ENCODE measurements around the gene TMEM98. TPM values are rescaled to one million over a fixed set of nuclear protein-coding genes. Genes with fewer than 3 reads are reported as not detected.

The TMEM98 gene
- total and polyA plus RNA-seq, 9 donors: 32.0 to 70.1 (median 49.0) TPM

GRCh38 chr17:32894245-32894644 is 33.7 kb upstream of the TMEM98 start:
- no peak overlapping the region for H3K27ac ChIP-seq (ENCODE audit: low read length)
- no peaks in the 10 kb centered on the region for H3K27me3 ChIP-seq (ENCODE audit: control insufficient read depth, insufficient read depth, low read length)
- no peaks in the 10 kb centered on the region for H3K36me3 ChIP-seq (ENCODE audit: control insufficient read depth, insufficient read depth, low read length)
- H3K4me3 ChIP-seq (ENCODE audit: low read length): no peak overlapping the region
- no peaks in the 10 kb centered on the region for H3K9me3 ChIP-seq (replicated peaks; ENCODE audit: control insufficient read depth, low read depth, low read length)
- H3K4me1 ChIP-seq (ENCODE audit: control insufficient read depth, insufficient read depth, low read length): no peaks in the 10 kb centered on the region
- 56% methylated on average over 2 of the region's 4 CpGs for WGBS (ENCODE audit: insufficient coverage)
- DNase-seq: no peak

- no peak overlapping the region for H3K27ac ChIP-seq (ENCODE audit: low read length)
- WGBS (ENCODE audit: insufficient coverage): no CpG with 5 or more reads among the region's 2 CpGs
- no peaks in the 10 kb centered on the region for H3K36me3 ChIP-seq (ENCODE audit: control insufficient read depth, insufficient read depth, low read length)
- H3K27me3 ChIP-seq (ENCODE audit: control insufficient read depth, insufficient read depth, low read length): no peaks in the 10 kb centered on the region
- H3K4me3 ChIP-seq (ENCODE audit: low read length): no peak overlapping the region
- no peak for DNase-seq
- no peaks in the 10 kb centered on the region for H3K9me3 ChIP-seq (replicated peaks; ENCODE audit: control insufficient read depth, low read depth, low read length)
- no peaks in the 10 kb centered on the region for H3K4me1 ChIP-seq (ENCODE audit: control insufficient read depth, insufficient read depth, low read length)
These were observed 31.2 kb upstream of the TMEM98 start for GRCh38 chr17:32896647-32897258.

GRCh38 chr17:32899236-32900013 is 28.5 kb upstream of the TMEM98 start:
- Histone ChIP-seq H3K36me3 (ENCODE audit: control insufficient read depth, insufficient read depth, low read length) (no peaks in the 10 kb centered on the region), H3K27ac (ENCODE audit: low read length) (no peak overlapping the region), H3K9me3 (replicated peaks; ENCODE audit: control insufficient read depth, low read depth, low read length) (no peaks in the 10 kb centered on the region), H3K4me1 (ENCODE audit: control insufficient read depth, insufficient read depth, low read length) (no peaks in the 10 kb centered on the region), H3K27me3 (ENCODE audit: control insufficient read depth, insufficient read depth, low read length) (no peaks in the 10 kb centered on the region), H3K4me3 (ENCODE audit: low read length) (no peak overlapping the region)
- no peak for DNase-seq
- no CpG with 5 or more reads among the region's 2 CpGs for WGBS (ENCODE audit: insufficient coverage)

GRCh38 chr17:32901743-32902142 is 26.2 kb upstream of the TMEM98 start:
- Histone ChIP-seq H3K36me3 (ENCODE audit: control insufficient read depth, insufficient read depth, low read length) (no peaks in the 10 kb centered on the region), H3K9me3 (replicated peaks; ENCODE audit: control insufficient read depth, low read depth, low read length) (no peaks in the 10 kb centered on the region), H3K4me1 (ENCODE audit: control insufficient read depth, insufficient read depth, low read length) (no peaks in the 10 kb centered on the region), H3K4me3 (ENCODE audit: low read length) (no peak overlapping the region), H3K27me3 (ENCODE audit: control insufficient read depth, insufficient read depth, low read length) (no peaks in the 10 kb centered on the region), H3K27ac (ENCODE audit: low read length) (no peak overlapping the region)
- DNase-seq: no peak
- no CpG with 5 or more reads among the region's 4 CpGs for WGBS (ENCODE audit: insufficient coverage)

GRCh38 chr17:32903774-32904673 is 23.9 kb upstream of the TMEM98 start:
- no peaks in the 10 kb centered on the region for H3K36me3 ChIP-seq (ENCODE audit: control insufficient read depth, insufficient read depth, low read length)
- WGBS (ENCODE audit: insufficient coverage): 60% methylated on average over 1 of the region's 5 CpGs
- H3K27ac ChIP-seq (ENCODE audit: low read length): no peak overlapping the region
- H3K9me3 ChIP-seq (replicated peaks; ENCODE audit: control insufficient read depth, low read depth, low read length): no peaks in the 10 kb centered on the region
- H3K4me1 ChIP-seq (ENCODE audit: control insufficient read depth, insufficient read depth, low read length): no peaks in the 10 kb centered on the region
- H3K4me3 ChIP-seq (ENCODE audit: low read length): no peak overlapping the region
- no peak for DNase-seq
- no peaks in the 10 kb centered on the region for H3K27me3 ChIP-seq (ENCODE audit: control insufficient read depth, insufficient read depth, low read length)

GRCh38 chr17:32904891-32905290 is 23.1 kb upstream of the TMEM98 start:
- Histone ChIP-seq H3K4me3 (ENCODE audit: low read length) (no peak overlapping the region), H3K9me3 (replicated peaks; ENCODE audit: control insufficient read depth, low read depth, low read length) (no peaks in the 10 kb centered on the region), H3K4me1 (ENCODE audit: control insufficient read depth, insufficient read depth, low read length) (no peaks in the 10 kb centered on the region), H3K36me3 (ENCODE audit: control insufficient read depth, insufficient read depth, low read length) (no peaks in the 10 kb centered on the region), H3K27ac (ENCODE audit: low read length) (no peak overlapping the region), H3K27me3 (ENCODE audit: control insufficient read depth, insufficient read depth, low read length) (no peaks in the 10 kb centered on the region)
- no CpG with 5 or more reads among the region's 3 CpGs for WGBS (ENCODE audit: insufficient coverage)
- DNase-seq: peak; percentile 2

- DNase-seq: no peak
- Histone ChIP-seq H3K9me3 (replicated peaks; ENCODE audit: control insufficient read depth, low read depth, low read length) (no peaks in the 10 kb centered on the region), H3K4me1 (ENCODE audit: control insufficient read depth, insufficient read depth, low read length) (peaks cover 3% of the 10 kb centered on the region), H3K27ac (ENCODE audit: low read length) (no peak overlapping the region), H3K36me3 (ENCODE audit: control insufficient read depth, insufficient read depth, low read length) (no peaks in the 10 kb centered on the region), H3K27me3 (ENCODE audit: control insufficient read depth, insufficient read depth, low read length) (no peaks in the 10 kb centered on the region), H3K4me3 (ENCODE audit: low read length) (no peak overlapping the region)
- 85% methylated on average over 4 of the region's 6 CpGs for WGBS (ENCODE audit: insufficient coverage)
These were observed 20.4 kb upstream of the TMEM98 start for GRCh38 chr17:32907583-32907982.

GRCh38 chr17:32909787-32910369 is 18.1 kb upstream of the TMEM98 start:
- Histone ChIP-seq H3K36me3 (ENCODE audit: control insufficient read depth, insufficient read depth, low read length) (no peaks in the 10 kb centered on the region), H3K4me1 (ENCODE audit: control insufficient read depth, insufficient read depth, low read length) (peaks cover 3% of the 10 kb centered on the region), H3K27me3 (ENCODE audit: control insufficient read depth, insufficient read depth, low read length) (no peaks in the 10 kb centered on the region), H3K27ac (ENCODE audit: low read length) (no peak overlapping the region), H3K9me3 (replicated peaks; ENCODE audit: control insufficient read depth, low read depth, low read length) (no peaks in the 10 kb centered on the region), H3K4me3 (ENCODE audit: low read length) (no peak overlapping the region)
- WGBS (ENCODE audit: insufficient coverage): 100% methylated on average over 1 of the region's 4 CpGs
- peak; percentile 71 for DNase-seq

- H3K4me3 ChIP-seq (ENCODE audit: low read length): no peak overlapping the region
- no peak for DNase-seq
- no peak overlapping the region for H3K27ac ChIP-seq (ENCODE audit: low read length)
- H3K9me3 ChIP-seq (replicated peaks; ENCODE audit: control insufficient read depth, low read depth, low read length): no peaks in the 10 kb centered on the region
- no peaks in the 10 kb centered on the region for H3K36me3 ChIP-seq (ENCODE audit: control insufficient read depth, insufficient read depth, low read length)
- no peaks in the 10 kb centered on the region for H3K27me3 ChIP-seq (ENCODE audit: control insufficient read depth, insufficient read depth, low read length)
- peaks cover 3% of the 10 kb centered on the region for H3K4me1 ChIP-seq (ENCODE audit: control insufficient read depth, insufficient read depth, low read length)
- WGBS (ENCODE audit: insufficient coverage): 100% methylated on average over 1 of the region's 3 CpGs
These were observed 17.2 kb upstream of the TMEM98 start for GRCh38 chr17:32910769-32911168.

Measured in muscle of leg (tissue), 11 donors.